ENCODE measurements around the gene IFRD2.
A peak's percentile ranks its signal among the peaks of the same experiment; 100 is the strongest.
"Not testable (repeated sequence)": the region's sequence is repeated elsewhere in the genome, so short reads cannot be mapped to it uniquely, and the experiment has no call there.

Gene IFRD2

DNA sequence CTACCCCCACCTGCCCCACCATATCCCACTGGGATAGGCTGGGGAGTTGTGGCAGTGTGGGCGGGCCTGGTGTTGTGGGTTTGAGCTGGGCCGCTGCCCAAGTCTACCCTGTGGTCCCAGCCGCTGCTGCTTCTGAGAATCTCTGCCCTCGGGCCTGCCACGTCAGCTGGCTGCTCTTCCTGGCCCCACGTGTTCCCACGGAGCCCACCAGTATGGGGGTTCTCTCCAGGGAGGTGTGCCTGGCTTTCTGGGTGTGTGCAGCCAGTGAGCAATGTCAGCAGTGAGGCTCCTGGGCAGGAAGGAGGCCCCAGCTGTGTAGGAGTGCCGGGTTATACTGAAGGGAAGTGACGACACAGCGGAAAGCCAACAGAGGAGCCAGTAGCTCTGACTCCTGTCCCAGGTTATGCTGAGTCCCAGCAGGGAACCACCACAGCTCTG lies 45.7 kb downstream of the IFRD2 start:
- DNase-seq: peak; percentile 75 to 90

DNA sequence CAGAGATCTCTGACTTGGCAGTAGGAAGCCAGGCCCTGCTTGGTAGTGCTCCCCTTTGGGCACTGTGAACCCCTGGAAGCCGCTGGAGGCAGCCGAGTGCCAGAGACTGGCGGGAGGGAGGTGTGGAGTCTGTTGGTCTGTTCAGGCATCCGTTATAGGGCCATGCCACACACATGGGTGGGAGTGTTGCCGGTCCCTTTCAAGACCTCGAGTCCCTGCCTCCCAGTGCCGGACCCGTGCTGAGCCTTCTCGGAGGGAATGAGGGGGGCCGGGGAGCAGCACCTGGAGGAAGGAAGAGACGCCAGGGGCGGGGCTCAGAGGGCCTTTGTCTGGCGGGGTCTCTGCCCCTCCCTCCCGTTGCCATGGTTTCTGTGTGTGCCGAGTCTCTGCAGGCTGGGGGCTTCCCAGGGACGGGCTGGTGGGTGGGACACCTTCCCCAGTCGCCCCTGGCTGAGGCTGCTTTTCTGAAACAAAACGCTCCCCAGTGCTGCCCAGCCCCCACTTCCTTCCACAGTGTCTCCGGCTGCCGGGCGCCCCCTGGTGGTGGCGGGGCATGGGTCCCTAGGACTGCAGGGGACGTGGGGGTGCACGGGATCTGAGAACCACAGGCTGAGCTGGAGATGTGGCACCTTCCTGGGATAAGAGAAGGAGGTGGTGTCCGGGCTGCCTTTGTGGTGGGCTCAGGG lies 46.3 kb downstream of the IFRD2 start:
- DNase-seq: peak; percentile 89 to 90

DNA sequence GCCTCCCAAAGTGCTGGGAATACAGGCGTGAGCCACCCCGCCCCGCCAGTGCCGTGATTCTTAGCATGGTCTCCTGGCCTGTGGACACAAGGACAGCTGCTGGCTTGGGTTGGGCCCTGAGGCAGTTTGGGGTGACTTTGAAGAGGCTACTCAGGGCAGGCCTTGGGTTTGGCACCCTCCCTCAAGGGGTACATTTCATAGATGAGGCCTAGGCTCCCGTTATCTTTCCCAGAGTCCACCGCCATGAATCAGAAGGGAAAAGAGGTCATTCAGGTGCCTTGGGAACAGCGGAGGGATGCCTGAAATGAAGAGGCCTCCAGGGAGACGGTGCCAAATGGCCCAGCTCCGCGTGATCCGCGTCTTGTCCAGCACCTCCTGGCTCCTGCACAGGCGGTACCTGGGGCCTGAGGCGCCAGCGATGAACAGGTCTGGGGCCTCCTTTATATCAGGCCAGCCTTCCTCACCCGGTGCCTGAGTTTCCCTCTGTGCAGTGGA lies 46.9 kb downstream of the IFRD2 start:
- DNase-seq: no peak

DNA sequence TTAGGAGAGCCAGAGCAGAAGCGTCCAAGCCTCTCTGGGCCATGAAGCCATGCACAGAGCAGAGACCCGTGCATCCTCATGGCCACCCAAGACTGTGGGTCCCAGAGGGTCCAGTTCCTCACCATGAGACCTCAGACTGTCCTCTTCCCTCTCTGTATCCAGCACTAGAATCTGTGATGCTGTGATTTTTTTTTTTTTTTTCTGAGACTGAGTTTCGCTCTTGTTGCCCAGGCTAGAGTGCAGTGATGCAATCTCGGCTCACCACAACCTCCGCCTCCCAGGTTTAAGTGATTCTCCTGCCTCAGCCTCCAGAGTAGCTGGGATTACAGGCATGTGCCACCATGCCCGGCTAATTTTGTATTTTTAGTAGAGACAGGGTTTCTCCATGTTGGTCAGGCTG lies 47.4 kb downstream of the IFRD2 start:
- DNase-seq: not testable (repeated sequence)

DNA sequence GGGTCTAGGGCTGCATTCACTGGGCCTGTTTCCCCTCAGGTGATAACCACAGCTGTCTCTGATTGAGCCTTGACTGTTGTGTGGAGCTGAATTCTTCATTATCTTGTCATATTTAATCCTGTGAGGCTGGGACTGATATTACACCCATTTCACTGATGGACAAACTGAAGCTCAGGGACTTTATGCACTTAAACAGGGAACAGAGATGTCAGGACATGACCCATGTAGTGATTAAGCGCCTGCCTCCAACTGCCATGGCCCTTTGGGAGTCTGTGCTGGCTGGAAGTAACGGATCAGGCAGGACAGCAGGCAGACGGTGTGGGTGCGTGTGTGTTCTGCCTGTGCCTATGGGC lies 48.7 kb downstream of the IFRD2 start:
- no peak for DNase-seq

DNA sequence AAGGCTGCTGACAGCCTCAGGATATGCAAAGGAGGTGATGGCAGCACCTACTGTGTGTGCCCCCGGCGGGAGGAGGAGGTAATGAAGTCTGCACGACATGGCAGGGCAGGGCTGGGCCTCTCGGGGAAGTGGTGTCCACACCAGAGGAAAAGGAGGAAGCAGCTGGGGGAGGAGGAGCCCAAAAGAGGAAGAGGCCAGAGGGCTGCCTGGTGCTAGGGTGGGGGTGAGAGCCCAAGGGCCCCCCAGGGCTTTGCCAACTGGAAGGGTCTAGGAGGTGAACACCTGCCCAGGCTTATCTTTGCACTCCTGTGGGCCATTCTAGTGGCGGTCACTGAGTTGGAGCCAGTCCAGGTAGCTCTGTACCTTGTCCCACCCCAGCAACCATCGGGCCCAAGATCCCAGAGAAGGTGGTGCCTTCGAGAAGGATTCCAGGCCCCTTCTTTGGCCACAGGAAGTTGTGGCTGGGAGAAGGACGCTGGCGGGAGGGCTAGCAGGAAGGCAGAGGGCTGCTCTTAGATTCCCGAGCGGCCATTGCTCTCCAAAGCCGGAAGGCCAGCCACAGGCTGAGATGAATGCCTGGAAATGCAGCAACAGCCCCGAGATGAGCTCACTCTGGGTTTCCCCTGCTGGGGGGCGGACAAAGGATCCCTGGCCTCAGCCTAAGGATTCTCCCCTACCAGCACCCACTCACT lies 49.2 kb downstream of the IFRD2 start:
- DNase-seq: peak; percentile 93 to 94

DNA sequence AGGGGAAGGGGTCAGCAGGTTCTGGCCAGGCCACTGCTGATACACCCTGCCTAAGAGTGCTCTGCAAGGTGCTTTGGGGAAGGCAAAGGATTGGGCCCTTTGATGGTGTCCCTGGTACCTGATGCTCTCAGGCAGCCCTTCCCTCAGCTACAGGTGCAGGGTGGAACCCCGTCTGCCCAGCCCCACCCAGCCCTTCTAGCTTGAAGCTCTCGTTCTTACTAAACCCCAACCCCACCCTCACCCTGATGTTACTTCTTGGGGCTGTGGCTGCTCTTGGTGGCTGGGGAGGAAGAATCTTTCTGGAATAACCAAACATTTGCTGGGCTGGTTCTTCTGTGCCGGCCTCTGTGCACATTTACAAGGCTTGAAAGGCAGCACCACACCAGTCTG lies 49.9 kb downstream of the IFRD2 start:
- DNase-seq: no peak

DNA sequence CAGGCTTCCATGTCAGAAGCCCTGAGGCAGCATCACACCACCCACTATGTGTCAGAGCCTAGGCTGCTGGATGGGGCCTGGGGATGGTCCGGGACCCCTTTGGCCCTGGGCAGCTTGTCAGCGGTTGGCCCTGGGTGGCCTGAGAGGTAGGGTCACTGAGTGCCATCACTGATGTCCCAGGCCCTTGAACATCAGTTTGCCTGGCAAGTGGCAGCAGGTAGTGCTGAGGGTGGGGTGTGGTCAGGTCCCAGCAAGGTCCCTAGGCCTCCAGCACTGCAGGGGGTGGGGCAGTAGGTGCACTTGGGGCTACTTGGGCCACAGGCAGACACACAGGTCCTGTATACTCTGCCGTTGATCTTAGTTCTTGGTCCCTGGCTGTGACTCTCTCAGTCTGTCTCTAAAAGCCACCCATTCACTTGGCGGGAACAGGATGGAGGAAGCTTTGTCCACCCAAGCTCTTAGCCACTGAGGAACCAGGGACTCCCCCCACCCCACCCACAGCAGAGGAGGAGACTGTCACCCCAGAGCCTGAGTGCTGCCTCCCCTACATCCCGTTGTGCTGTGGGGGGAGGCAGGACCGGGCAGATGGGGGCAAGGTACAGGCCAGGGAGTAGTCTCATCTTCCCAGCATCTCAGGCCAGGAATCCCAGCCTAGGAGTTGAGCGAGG lies 50.4 kb downstream of the IFRD2 start:
- DNase-seq: peak in 1 of 2 donors; percentile 33

DNA sequence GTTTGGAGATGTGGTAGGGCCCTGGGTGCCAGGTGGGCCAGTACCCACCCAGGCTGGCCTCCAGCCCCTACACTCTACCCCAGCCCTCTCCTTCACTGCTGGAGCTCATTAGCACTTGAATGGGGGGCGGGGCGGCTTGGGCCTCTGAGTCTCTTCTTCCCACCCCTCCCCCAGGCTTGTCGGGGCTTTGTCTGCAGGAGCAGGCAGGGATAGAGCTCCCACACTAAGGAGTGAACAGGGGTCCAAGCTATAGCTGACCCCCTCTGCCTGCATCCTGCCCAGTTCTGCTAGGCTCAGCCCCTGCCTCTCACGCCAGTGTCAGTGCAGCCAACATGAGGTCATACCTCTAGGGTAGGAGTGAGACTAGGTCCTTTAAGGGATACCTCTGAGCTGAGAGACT lies 51.1 kb downstream of the IFRD2 start:
- DNase-seq: no peak

DNA sequence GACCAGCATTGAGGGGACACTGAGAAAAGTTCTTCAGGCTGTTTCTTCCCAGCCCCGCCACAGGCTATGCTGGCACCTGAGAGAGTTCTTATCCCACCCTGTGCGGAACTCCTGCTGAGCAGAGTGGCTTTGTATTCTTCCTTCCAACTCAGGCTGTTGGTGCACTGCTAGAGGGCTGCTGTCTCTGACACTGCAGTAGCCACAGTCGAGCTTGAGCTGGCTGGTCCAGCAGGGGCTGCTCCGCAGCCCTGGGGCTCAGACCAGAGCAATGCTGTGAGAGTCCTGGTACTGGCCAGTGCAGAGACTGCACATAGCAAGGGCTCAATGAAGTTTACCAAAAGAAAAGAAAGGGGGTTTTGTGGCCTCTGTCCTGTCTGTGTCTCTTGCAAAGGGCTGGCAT lies 52.6 kb downstream of the IFRD2 start:
- DNase-seq: no peak

DNA sequence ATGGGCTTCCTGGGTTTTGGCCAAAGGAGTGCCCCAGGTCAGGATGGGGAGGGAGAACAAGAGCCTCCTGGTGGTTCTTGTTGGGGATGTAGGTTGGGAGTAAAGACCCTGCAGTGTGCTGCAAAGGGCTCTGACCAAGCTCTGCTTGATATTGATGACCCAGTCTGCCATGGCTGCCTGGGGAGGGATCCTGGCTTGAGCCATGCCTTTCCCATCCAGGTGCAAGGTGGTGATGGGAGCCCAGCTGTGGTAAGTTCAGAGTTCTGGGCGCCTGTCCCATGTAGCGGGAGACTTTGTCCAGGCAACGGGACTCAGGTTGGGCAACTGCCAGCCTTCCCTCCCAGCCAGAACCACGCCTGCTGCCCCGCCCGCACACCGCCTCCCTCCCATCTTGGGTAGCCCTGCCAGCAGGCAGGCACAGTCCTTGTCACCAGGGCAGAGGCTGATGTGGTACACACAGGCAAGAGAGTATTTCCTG lies 53.6 kb downstream of the IFRD2 start:
- DNase-seq: peak; percentile 70 to 72

DNA sequence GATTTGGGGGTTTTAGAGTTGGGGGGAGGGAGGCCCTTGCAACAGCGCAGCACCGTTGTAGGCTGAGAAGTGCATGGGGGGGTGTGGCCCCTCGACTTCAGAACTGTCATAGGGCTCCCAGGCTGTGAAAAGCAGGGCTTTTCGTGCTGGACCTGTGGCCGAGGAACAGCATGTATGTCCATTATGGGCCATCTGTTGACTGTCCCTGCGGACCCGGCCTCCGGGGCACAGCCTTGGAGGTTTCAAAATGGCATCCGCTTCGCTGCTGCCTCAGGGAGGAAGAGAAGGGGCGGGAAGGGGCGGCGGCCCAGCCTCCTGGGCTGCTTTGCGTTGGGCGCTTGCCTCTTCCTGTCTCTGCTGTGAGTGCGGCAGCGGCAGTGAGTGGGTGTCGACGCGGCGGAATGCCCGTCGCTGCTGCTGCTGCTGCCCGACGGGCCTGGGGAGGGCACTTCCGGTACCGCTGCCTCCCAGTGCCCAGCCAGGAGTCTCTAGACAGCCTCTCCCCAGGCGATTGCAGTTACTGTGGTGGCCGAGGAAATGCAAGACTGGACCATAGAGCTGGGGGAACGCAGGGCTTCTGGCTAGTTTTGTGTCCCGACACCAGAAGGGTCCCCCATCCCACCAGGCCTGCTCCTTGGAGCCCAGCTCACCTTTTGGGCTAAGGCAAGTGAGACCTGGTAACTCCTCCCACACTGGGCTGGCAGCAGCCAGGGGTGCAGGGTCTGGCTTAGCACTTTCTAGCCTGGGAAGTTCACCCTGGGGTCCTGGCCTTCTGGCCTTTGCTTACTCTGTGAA lies 54.3 kb downstream of the IFRD2 start:
- DNase-seq: peak; percentile 93 to 95

All from inflammatory macrophage (primary cell).